SK-N-SH treated with all-trans-retinoic acid at 6 μM for 48 hours (cell line): ENCODE measurements around the gene MYO16.

Source experiments
- ATAC-seq: fragments of 200-7000 bp; cut with Tn5 transposase; 3 replicates; pipeline ENCODE4 v1.9.1; 2020; ENCODE audit warnings: mild to moderate bottlenecking, moderate library complexity
- ARNTL ChIP-seq: fragments of 450-650 bp; formaldehyde crosslinking; IDR thresholded peaks from 2 replicates; pipeline ENCODE4 v1.5.0; 2020; ENCODE audit warnings: low read depth, mild to moderate bottlenecking, moderate library complexity, borderline replicate concordance
- BACH2 ChIP-seq: fragments of 250-450 bp; sonication (Bioruptor Pico); IDR thresholded peaks from 2 replicates; pipeline ENCODE4 v1.9.0; 2021; ENCODE audit warnings: mild to moderate bottlenecking, borderline replicate concordance
- CREB5 ChIP-seq: fragments of 250-450 bp; sonication (Bioruptor Pico); IDR thresholded peaks from 2 replicates; pipeline ENCODE4 v1.5.1; 2020; ENCODE audit warnings: low read depth, mild to moderate bottlenecking, moderate library complexity
- CSDC2 ChIP-seq: fragments of 250-450 bp; sonication (Bioruptor Pico); IDR thresholded peaks from 2 replicates; pipeline ENCODE4 v1.5.0; 2020; ENCODE audit warnings: mild to moderate bottlenecking, moderate library complexity
- ESRRG ChIP-seq: fragments of 250-450 bp; sonication (Bioruptor Pico); IDR thresholded peaks from 2 replicates; pipeline ENCODE4 v1.6.1; 2021; ENCODE audit warnings: mild to moderate bottlenecking
- GLIS3 ChIP-seq: fragments of 250-450 bp; sonication (Bioruptor Pico); IDR thresholded peaks from 2 replicates; pipeline ENCODE4 v1.5.0; 2020; ENCODE audit warnings: mild to moderate bottlenecking, moderate library complexity
- ISL1 ChIP-seq: fragments of 250-450 bp; sonication (Bioruptor Pico); IDR thresholded peaks from 2 replicates; pipeline ENCODE4 v2.1.2; 2022; ENCODE audit warnings: mild to moderate bottlenecking, moderate library complexity
- PATZ1 ChIP-seq: fragments of 250-450 bp; sonication (Bioruptor Pico); IDR thresholded peaks from 2 replicates; pipeline ENCODE4 v1.8.0; 2020; ENCODE audit warnings: mild to moderate bottlenecking, moderate library complexity, borderline replicate concordance
- PPARA ChIP-seq: fragments of 250-450 bp; sonication (Bioruptor Pico); IDR thresholded peaks from 2 replicates; pipeline ENCODE4 v1.5.0; 2020; ENCODE audit warnings: mild to moderate bottlenecking, borderline replicate concordance
- SNAI2 ChIP-seq: fragments of 250-450 bp; sonication (Bioruptor Pico); IDR thresholded peaks from 2 replicates; pipeline ENCODE4 v1.5.0; 2020; ENCODE audit warnings: mild to moderate bottlenecking, moderate library complexity
- TCF4 ChIP-seq: fragments of 250-450 bp; sonication (Bioruptor Pico); IDR thresholded peaks from 2 replicates; pipeline ENCODE4 v1.8.0; 2021; ENCODE audit warnings: mild to moderate bottlenecking, moderate library complexity, borderline replicate concordance
- TOX ChIP-seq: fragments of 250-450 bp; sonication (Bioruptor Pico); IDR thresholded peaks from 2 replicates; pipeline ENCODE4 v1.8.0; 2021; ENCODE audit warnings: mild to moderate bottlenecking, moderate library complexity, borderline replicate concordance
- TSHZ2 ChIP-seq: fragments of 250-450 bp; sonication (Bioruptor Pico); IDR thresholded peaks from 2 replicates; pipeline ENCODE4 v1.5.0; 2020; ENCODE audit warnings: mild to moderate bottlenecking, moderate library complexity
- ZFP3 ChIP-seq: fragments of 250-450 bp; sonication (Bioruptor Pico); IDR thresholded peaks from 2 replicates; pipeline ENCODE4 v1.5.0; 2020; ENCODE audit warnings: mild to moderate bottlenecking, moderate library complexity
- ZFP30 ChIP-seq: fragments of 450-650 bp; formaldehyde crosslinking; IDR thresholded peaks from 2 replicates; pipeline ENCODE4 v1.5.0; 2022; ENCODE audit warnings: mild to moderate bottlenecking, moderate library complexity
- ZNF70 ChIP-seq: fragments of 450-650 bp; formaldehyde crosslinking; IDR thresholded peaks from 2 replicates; pipeline ENCODE4 v1.5.0; 2020; ENCODE audit warnings: mild to moderate bottlenecking, moderate library complexity
- ZNF8 ChIP-seq: fragments of 450-650 bp; formaldehyde crosslinking; IDR thresholded peaks from 2 replicates; pipeline ENCODE4 v1.5.0; 2020; ENCODE audit warnings: mild to moderate bottlenecking, moderate library complexity
- TF ChIP-seq, protein P1 (sequence below): fragments of 250-450 bp; sonication (Bioruptor Pico); IDR thresholded peaks from 2 replicates; pipeline ENCODE4 v1.5.1; 2021; ENCODE audit warnings: mild to moderate bottlenecking, moderate library complexity

The MYO16 gene

DNA sequence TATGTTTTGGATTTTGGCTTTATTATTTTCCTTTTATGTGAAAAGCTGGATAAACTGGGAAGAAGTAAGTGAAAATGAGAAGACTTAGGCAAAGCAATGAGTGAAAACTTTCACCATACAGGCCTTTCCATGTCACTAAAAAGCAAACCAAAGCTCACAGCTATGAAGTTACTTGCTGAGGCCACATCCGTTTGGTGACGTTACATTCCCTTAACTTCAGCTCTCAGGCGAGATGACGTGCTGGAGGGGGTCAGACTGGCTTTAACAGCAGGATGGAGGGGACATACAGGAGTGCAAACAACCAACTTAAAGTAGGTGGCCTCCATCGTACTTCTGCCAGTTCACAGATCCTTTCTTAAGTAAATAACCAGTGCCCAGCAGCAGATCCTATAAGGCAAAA lies 522.3 kb downstream of the MYO16 start:
- TF ChIP-seq CREB5 (CRISPR knock-in tag) (no peak), SNAI2 (CRISPR knock-in tag) (no peak), PATZ1 (CRISPR knock-in tag) (no peak), ZFP3 (CRISPR knock-in tag) (no peak), TSHZ2 (no peak), ZNF70 (CRISPR knock-in tag) (no peak)
- TF ChIP-seq, protein P1, sequence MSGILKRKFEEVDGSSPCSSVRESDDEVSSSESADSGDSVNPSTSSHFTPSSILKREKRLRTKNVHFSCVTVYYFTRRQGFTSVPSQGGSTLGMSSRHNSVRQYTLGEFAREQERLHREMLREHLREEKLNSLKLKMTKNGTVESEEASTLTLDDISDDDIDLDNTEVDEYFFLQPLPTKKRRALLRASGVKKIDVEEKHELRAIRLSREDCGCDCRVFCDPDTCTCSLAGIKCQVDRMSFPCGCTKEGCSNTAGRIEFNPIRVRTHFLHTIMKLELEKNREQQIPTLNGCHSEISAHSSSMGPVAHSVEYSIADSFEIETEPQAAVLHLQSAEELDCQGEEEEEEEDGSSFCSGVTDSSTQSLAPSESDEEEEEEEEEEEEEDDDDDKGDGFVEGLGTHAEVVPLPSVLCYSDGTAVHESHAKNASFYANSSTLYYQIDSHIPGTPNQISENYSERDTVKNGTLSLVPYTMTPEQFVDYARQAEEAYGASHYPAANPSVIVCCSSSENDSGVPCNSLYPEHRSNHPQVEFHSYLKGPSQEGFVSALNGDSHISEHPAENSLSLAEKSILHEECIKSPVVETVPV (CRISPR knock-in tag), result no peak
- ATAC-seq, result no peak

DNA sequence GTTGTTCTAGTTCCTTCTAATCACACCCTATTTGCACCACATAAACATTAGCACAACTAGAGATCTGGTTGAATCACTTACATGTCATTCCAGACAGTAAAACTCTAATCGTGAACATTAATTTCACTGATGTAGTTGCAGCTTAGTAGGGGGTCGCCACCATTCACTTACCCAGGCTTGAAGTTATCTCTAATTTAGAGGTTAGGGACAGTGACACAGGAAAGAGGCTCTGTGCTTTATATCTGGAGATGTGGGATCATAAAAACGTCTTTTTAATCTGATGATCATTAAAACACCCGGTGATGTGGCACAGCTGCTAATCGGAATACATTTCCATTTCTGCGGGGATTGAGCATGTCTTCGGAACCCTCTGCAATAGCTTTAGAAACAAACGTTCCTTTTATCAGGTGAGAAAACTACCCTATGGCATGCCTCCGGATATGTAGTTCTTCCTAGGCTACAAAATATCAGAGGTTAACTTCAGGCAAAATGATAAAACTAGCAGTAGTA lies 523.0 kb downstream of the MYO16 start:
- TF ChIP-seq ARNTL (CRISPR knock-in tag), result no peak
- no peak for TF ChIP-seq TSHZ2
- no peak for TF ChIP-seq SNAI2 (CRISPR knock-in tag)
- TF ChIP-seq CREB5 (CRISPR knock-in tag), result no peak
- no peak for TF ChIP-seq TOX
- TF ChIP-seq BACH2, result no peak
- no peak for TF ChIP-seq ZFP30 (CRISPR knock-in tag)
- TF ChIP-seq, protein P1 (CRISPR knock-in tag), result no peak
- no peak for TF ChIP-seq GLIS3 (CRISPR knock-in tag)
- no peak for TF ChIP-seq ISL1
- TF ChIP-seq PPARA, result no peak
- no peak for TF ChIP-seq ESRRG
- no peak for TF ChIP-seq ZNF8
- TF ChIP-seq, all 23 proteins: peak for 0
- no peak for ATAC-seq

DNA sequence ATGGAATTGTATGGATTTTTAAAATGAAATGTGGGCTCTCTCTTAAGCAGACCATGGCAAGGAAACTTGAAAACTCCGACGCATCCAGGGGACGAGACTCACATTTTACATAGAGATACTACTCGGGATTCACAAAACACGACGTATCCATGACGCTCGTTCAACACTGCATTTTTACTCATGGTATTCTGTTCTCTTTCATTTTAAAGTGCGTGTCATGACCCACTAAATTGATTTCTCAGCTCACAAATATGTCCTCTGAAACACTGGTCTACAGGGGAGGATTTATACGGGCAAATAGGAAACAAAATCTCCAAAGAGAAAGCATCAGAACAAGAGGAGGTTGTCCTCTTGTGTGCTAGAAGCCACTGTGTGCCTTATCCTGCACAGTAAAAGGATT lies 523.5 kb downstream of the MYO16 start:
- TF ChIP-seq ZFP3 (CRISPR knock-in tag) (no peak), BACH2 (no peak), GLIS3 (CRISPR knock-in tag) (no peak), TCF4 (CRISPR knock-in tag) (no peak), SNAI2 (CRISPR knock-in tag) (no peak), CSDC2 (CRISPR knock-in tag) (no peak), ARNTL (CRISPR knock-in tag) (no peak)
- peak; percentile 2; the same call in 2 of the 3 replicates for ATAC-seq
